Type B pancreatic cell (in vitro differentiated cells): Measurements from ENCODE around the gene RFC4. TPM values are rescaled to one million over a fixed set of nuclear protein-coding genes. Genes with fewer than 3 reads are reported as not detected.
A peak's percentile ranks its signal among the peaks of the same experiment; 100 is the strongest.

Experiments used
- DNase-seq: peaks from one replicate; pipeline ENCODE4 v3.0.0; 2021; ENCODE audit warnings: mixed read lengths; ENCODE audit not compliant: unreplicated experiment; ENCODE audit errors: extremely low spot score
- H3K27ac Mint-ChIP-seq: 2 replicates; pipeline ENCODE4 v1.8.0; 2021; ENCODE audit warnings: mild to moderate bottlenecking, mixed read lengths
- H3K27me3 Mint-ChIP-seq: 2 replicates; pipeline ENCODE4 v1.8.0; 2021; ENCODE audit warnings: mixed read lengths
- H3K36me3 Mint-ChIP-seq: 2 replicates; pipeline ENCODE4 v1.8.0; 2021; ENCODE audit warnings: mixed read lengths
- H3K4me1 Mint-ChIP-seq: one replicate; pipeline ENCODE4 v1.8.0; 2021; ENCODE audit warnings: mixed read lengths; ENCODE audit not compliant: unreplicated experiment
- H3K4me3 Mint-ChIP-seq: 2 replicates; pipeline ENCODE4 v1.8.0; 2021; ENCODE audit warnings: mild to moderate bottlenecking, mixed read lengths
- H3K9me3 Mint-ChIP-seq: 2 replicates; pipeline ENCODE4 v1.8.0; 2021; ENCODE audit warnings: mixed read lengths
- total RNA-seq: library from RNA; stranded (reverse); gene quantifications from 2 replicates; pipeline ENCODE4 v1.2.1, GENCODE V29; 2021; ENCODE audit warnings: low replicate concordance
- TF ChIP-seq, protein P1 (sequence below): fragments of 200-600 bp; sonication (generic); conservative IDR thresholded peaks from 2 replicates; pipeline ENCODE4 v1.5.0; 2021; ENCODE audit warnings: antibody characterized with exemption, mild to moderate bottlenecking

The RFC4 gene
- total RNA-seq, 1 donor from 2014 or later, result 64.2 TPM

DNA sequence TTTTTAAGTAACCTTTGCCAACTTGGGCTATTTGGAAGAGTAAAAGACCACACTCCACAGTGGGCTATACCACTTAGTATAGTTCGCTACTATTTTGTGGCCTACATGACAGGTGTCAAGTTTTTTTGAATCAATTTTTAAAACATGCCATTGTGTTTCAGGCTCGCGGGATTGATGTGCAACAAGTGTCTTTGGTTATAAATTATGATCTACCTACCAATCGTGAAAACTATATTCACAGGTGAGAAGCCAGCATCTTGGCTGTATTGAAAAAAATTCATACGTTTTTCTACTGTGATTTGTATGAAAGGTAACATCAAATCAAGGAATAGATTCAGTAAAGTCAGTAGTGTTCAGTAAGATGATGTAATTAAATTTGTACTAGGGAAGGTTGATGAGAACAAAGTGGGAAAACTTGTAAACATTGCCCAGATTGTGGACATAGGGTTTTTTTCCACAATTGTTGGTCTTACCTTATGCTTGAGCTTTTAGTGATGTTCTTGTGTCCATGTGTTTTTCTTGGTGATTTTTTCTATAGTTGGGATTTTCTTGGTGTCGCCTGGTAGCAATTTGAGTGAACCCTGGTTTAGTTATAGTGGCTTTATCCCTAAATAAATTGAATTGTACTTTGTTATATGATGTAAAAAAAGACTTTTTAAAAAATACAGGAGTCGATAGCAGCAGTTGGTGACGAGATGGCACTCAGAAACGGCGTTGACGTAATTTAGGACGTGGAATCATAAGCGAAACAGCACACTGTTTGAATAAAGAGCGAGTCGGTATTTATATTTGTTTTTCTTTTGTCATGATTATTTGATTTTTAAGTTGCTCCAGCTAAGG is 18.4 kb downstream of the RFC4 start:
- no peaks in the 10 kb centered on the region for H3K9me3 Mint-ChIP-seq
- TF ChIP-seq, protein P1, sequence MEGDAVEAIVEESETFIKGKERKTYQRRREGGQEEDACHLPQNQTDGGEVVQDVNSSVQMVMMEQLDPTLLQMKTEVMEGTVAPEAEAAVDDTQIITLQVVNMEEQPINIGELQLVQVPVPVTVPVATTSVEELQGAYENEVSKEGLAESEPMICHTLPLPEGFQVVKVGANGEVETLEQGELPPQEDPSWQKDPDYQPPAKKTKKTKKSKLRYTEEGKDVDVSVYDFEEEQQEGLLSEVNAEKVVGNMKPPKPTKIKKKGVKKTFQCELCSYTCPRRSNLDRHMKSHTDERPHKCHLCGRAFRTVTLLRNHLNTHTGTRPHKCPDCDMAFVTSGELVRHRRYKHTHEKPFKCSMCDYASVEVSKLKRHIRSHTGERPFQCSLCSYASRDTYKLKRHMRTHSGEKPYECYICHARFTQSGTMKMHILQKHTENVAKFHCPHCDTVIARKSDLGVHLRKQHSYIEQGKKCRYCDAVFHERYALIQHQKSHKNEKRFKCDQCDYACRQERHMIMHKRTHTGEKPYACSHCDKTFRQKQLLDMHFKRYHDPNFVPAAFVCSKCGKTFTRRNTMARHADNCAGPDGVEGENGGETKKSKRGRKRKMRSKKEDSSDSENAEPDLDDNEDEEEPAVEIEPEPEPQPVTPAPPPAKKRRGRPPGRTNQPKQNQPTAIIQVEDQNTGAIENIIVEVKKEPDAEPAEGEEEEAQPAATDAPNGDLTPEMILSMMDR, result no peak
- peak overlapping the region; percentile 98 for H3K27ac Mint-ChIP-seq
- no peak for DNase-seq
- H3K4me3 Mint-ChIP-seq, result peak overlapping the region; percentile 69
- peaks cover 55% of the 10 kb centered on the region for H3K36me3 Mint-ChIP-seq
- peaks cover 5% of the 10 kb centered on the region for H3K27me3 Mint-ChIP-seq
- H3K4me1 Mint-ChIP-seq, result peaks cover 30% of the 10 kb centered on the region

GRCh38 chr3:186786922-186787321 is 19.4 kb downstream of the RFC4 start:
- Mint-ChIP-seq H3K27me3 (peaks cover 5% of the 10 kb centered on the region), H3K36me3 (peaks cover 54% of the 10 kb centered on the region), H3K27ac (peak overlapping the region; percentile 98), H3K9me3 (no peaks in the 10 kb centered on the region), H3K4me3 (peak overlapping the region; percentile 69), H3K4me1 (peaks cover 30% of the 10 kb centered on the region)
- TF ChIP-seq, protein P1, result no peak
- DNase-seq, result no peak

DNA sequence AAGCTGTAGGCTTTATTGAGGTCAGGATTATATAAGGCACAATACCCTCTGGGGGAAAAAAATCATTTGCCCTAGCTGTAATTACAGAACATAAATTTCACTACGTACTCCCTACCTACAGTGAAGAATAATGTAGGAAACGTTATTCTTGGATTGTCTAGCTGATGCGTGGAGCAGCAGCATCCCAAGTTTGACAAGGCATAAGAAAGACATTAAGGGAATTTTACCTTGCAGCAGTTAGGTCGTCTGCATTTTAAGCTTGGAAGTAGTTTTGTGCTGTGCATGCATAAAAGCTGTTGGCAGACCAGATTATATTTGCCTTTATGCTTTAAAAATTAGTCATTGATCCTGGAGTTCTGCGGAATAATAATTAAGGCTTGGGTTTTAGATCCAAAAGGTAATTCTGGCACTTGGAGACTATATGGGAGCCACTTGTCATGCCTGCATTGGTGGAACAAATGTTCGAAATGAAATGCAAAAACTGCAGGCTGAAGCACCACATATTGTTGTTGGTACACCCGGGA is 20.7 kb downstream of the RFC4 start:
- H3K9me3 Mint-ChIP-seq, result no peaks in the 10 kb centered on the region
- peak overlapping the region; percentile 99 for H3K4me3 Mint-ChIP-seq
- peaks cover 30% of the 10 kb centered on the region for H3K4me1 Mint-ChIP-seq
- H3K36me3 Mint-ChIP-seq, result peaks cover 54% of the 10 kb centered on the region
- TF ChIP-seq, protein P1, result no peak
- H3K27ac Mint-ChIP-seq, result peak overlapping the region; percentile 98
- no peak for DNase-seq
- peaks cover 5% of the 10 kb centered on the region for H3K27me3 Mint-ChIP-seq

GRCh38 chr3:186784820-186785494 is 21.3 kb downstream of the RFC4 start:
- Mint-ChIP-seq H3K4me3 (peak overlapping the region; percentile 99), H3K4me1 (peaks cover 30% of the 10 kb centered on the region), H3K27ac (peak overlapping the region; percentile 98), H3K9me3 (no peaks in the 10 kb centered on the region), H3K36me3 (peaks cover 54% of the 10 kb centered on the region), H3K27me3 (peaks cover 5% of the 10 kb centered on the region)
- no peak for DNase-seq
- TF ChIP-seq, protein P1, result no peak

GRCh38 chr3:186783731-186784515 is 22.4 kb downstream of the RFC4 start:
- TF ChIP-seq, protein P1, result no peak
- peak overlapping the region; percentile 99 for H3K4me3 Mint-ChIP-seq
- H3K36me3 Mint-ChIP-seq, result peaks cover 49% of the 10 kb centered on the region
- H3K27ac Mint-ChIP-seq, result peak overlapping the region; percentile 98
- peak; percentile 86 for DNase-seq
- H3K27me3 Mint-ChIP-seq, result peaks cover 5% of the 10 kb centered on the region
- H3K4me1 Mint-ChIP-seq, result peaks cover 26% of the 10 kb centered on the region
- no peaks in the 10 kb centered on the region for H3K9me3 Mint-ChIP-seq
